ENCODE data around the gene OR9Q1. TPM values are rescaled to one million over a fixed set of nuclear protein-coding genes. Genes with fewer than 3 reads are reported as not detected.
"Not testable (repeated sequence)": the region's sequence is repeated elsewhere in the genome, so short reads cannot be mapped to it uniquely, and the experiment has no call there.

Gene OR9Q1, protein sequence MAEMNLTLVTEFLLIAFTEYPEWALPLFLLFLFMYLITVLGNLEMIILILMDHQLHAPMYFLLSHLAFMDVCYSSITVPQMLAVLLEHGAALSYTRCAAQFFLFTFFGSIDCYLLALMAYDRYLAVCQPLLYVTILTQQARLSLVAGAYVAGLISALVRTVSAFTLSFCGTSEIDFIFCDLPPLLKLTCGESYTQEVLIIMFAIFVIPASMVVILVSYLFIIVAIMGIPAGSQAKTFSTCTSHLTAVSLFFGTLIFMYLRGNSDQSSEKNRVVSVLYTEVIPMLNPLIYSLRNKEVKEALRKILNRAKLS
- not detected in 2 replicates for total RNA-seq (2014; rRNA removed; shearing (Covaris generic))

GRCh38 chr11:58023435-58023931, at the start of gene OR9Q1:
Gene OR9Q1, plus strand, starts transcription at chr11:58023881. Its CDS starts 155,564 bp downstream, at chr11:58179445.
- no peak for DNase-seq (ENCODE audit: low spot score)

DNA sequence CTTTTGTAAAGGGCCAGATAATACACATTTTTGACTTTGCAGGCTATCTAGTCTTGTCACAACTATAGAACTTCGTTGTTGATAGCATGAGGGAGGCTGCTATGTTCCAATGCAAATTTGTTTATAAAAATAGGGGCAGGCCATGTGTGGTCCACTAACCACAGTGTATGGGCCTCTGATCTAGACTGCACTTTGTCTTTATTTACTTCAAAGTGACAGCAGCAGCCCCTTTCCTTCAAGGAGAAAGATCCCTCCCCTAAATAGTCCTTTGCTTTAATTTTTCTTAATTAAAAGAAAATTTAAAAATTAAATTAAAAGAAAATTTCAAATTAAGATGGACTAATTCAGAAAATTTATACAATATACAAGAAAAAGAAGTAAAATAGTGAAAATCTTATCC, 49.5 kb upstream of the OR9Q1 start:
- DNase-seq (ENCODE audit: low spot score): no peak

DNA sequence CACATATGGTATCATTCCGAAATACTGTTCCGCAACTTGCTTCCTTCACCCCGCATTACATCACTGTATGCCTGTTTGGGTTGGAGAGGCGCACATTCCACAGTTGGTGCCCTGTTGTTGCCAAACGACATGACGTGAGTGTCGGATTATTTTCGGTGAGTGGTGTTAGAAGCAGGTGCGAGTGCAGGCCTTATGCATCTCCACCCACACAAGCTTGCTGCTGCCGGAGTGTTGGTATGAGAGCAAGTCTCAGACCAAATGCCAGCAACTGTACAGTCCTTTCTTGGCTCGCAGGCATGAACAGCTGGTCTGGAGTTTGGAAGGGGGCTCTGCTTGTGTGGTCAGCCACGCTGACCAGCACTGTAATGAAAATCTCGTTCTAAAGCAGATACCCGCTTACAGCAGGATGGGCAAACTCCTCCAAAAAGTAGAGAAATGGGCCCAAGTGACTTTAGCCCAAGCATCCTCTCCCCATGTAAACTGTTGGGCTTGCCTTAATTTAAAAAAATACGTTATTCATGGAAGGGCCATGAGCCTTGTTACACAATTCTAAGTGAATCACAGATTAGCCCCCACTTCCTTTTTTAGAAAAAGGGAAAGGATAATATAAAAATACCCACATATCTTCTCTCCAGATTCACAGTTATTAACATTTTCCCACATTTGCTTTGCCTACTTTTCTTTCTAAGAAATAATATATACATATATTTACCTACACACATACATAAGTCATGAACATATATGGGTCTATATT, 48.7 kb upstream of the OR9Q1 start:
- DNase-seq (ENCODE audit: low spot score): no peak

- DNase-seq (ENCODE audit: low spot score): no peak
Observed at GRCh38 chr11:57977709-57978108, 46.0 kb upstream of the OR9Q1 start.

- no peak for DNase-seq (ENCODE audit: low spot score)
Observed at GRCh38 chr11:57978686-57979531, 44.8 kb upstream of the OR9Q1 start.

GRCh38 chr11:57979532-57980079, 44.1 kb upstream of the OR9Q1 start:
- DNase-seq (ENCODE audit: low spot score): no peak

DNA sequence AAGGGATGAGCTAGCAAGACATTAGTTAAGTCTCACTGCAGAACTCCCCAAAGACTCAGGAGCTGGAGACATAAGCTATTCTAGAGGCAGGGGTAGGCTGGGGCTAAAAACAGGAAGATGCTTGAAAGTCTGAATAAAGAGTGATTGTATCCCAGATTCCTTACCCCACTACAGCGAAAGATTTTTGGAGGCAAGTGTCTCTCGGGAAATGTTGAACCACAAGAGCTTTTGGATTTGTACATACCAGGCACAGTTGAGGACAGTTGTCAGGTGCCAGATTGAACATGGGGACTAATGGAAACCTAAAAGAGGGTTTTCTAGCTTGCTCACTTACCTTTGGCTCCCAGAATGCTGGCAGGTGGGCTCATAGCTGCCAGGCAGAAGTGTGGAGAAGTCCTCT, 43.5 kb upstream of the OR9Q1 start:
- no peak for DNase-seq (ENCODE audit: low spot score)

DNA sequence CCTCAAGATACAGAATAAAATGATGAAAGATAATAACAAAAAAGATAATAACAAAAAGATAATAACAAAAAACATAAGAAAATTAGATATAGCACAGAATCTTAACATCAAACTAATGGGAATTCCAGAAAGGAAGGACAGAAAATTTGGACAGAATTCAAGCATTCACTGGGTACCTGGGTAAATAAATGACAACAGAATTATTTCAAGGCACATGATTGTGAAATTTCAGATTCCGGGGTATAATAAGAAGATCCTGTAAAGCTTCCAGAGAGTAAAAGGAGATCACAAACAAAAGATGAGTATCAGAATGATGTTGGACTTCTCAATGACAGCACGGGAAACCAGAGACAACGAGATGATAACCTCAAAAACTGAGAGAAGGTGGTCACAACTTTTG, 42.1 kb upstream of the OR9Q1 start:
- no peak for DNase-seq (ENCODE audit: low spot score)

GRCh38 chr11:57982776-57983175, 40.9 kb upstream of the OR9Q1 start:
- no peak for DNase-seq (ENCODE audit: low spot score)

- no peak for DNase-seq (ENCODE audit: low spot score)
Observed at GRCh38 chr11:57983191-57983590, 40.5 kb upstream of the OR9Q1 start.

- DNase-seq (ENCODE audit: low spot score): not testable (repeated sequence)
Observed at GRCh38 chr11:57999523-57999922, 24.2 kb upstream of the OR9Q1 start.

DNA sequence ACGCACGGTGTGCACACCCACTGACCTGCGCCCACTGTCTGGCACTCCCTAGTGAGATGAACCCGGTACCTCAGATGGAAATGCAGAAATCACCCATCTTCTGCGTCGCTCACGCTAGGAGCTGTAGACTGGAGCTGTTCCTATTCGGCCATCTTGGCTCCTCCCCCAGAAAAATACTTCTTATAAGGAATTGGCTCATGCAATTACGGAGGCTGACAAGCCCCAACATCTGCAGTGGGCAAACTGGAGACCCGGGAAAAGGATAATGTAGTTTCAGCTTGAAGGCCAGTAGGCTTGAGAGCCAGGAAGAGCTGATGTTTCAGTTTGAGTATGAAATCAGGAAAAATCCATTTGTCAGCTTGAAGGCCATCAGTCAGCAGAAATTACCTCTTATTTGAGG, 23.7 kb upstream of the OR9Q1 start:
- DNase-seq (ENCODE audit: low spot score): not testable (repeated sequence)

DNA sequence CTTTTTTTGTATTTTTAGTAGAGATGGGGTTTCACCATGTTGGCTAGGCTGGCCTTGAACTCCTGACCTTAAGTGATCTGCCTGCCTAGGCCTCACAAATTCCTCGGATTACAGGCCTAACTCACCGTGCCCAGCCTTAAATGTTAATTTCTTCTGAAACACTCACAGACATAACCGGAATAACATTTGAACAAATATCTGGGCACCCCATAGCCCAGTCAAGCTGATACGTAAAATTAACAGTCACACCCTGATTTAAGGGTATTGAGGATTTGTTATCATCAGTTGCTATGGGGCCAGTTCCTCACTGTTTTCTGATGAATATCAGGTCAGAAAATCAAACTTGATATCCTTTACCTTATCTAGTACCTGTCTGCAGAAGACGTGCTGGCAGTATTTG, 23.0 kb upstream of the OR9Q1 start:
- no peak for DNase-seq (ENCODE audit: low spot score)

DNA sequence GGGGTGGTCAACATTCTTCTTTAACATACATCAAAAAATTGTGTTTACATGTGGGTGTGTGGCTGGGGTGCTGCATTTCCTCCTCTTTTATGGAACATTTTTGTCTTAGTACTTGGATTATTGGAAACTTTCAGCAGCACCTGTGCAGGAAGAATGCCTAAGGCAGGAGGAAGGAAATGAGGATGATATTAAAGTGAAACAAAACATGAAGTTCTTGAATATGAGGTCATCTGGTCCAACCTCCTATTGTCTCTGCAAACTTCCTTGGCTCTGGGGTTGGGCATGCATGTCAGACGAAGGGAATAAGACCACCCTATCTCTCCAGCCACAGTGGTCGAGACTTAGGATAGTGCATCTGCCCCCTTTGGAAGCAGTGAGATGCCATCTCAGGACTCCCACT, 20.6 kb upstream of the OR9Q1 start:
- DNase-seq (ENCODE audit: low spot score): no peak

GRCh38 chr11:58003591-58003990, 20.1 kb upstream of the OR9Q1 start:
- DNase-seq (ENCODE audit: low spot score): no peak

DNA sequence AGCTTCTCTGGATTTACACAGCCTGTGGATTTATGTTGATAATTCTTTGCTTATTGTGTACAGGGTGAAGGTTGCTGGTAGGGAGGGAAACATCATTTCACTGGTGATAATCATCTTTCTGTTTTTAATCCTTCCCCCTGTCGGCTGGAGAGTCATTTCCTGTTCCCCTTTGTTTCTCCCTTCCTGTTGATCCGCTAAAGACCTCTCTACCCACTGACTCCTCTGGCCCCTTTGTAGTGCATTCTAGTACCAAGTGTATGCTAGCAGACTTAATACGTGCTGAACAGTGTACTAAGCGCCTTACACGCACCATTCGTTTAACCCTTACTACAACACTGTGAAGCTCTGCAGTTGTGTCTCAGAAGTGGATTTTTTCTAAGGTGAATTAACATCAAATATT, 19.0 kb upstream of the OR9Q1 start:
- DNase-seq (ENCODE audit: low spot score): no peak

DNA sequence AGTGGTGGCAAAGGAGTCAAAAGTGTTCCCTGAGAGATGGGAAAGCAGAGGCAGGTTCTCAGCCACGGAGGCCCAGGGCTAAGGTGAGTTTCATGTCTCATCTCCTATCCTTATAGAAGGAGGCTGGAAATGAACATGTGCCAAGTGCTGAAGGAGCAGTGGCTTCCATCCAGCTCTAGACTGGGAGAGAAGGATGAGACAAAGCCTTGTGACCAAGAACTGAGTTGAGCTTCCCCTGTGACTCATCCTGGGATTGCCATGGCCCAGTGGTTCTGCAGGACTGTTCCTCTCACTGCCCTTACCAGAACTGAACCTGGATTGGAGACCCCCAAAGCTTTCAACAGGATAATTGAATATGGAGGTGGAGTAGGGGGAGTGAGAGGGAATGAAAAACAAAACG, 16.7 kb upstream of the OR9Q1 start:
- no peak for DNase-seq (ENCODE audit: low spot score)

- DNase-seq (ENCODE audit: low spot score): no peak
Observed at GRCh38 chr11:58011771-58012170, 11.9 kb upstream of the OR9Q1 start.

GRCh38 chr11:58024601-58025091, 965 bp downstream of the OR9Q1 start:
- no peak for DNase-seq (ENCODE audit: low spot score)

DNA sequence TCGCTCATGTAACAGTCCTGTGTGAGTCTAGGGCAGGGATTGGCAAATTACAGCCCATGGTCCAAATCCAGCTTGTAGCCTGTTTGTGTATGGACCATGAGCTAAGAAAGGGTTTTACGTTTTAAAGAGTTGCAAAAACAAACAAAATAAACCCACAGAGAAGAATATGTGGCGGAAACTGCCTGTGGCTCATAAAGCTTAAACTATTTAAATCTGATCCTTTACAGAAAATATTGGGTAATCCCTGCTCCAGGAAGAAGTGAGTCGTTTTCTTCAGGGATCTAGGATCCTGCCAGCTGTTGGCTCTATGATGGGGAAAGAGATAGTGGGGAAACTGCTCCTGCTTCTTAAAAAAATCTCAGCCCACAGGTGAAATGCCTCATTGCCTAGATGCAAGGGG, 3.7 kb downstream of the OR9Q1 start:
- DNase-seq (ENCODE audit: low spot score): no peak

DNA sequence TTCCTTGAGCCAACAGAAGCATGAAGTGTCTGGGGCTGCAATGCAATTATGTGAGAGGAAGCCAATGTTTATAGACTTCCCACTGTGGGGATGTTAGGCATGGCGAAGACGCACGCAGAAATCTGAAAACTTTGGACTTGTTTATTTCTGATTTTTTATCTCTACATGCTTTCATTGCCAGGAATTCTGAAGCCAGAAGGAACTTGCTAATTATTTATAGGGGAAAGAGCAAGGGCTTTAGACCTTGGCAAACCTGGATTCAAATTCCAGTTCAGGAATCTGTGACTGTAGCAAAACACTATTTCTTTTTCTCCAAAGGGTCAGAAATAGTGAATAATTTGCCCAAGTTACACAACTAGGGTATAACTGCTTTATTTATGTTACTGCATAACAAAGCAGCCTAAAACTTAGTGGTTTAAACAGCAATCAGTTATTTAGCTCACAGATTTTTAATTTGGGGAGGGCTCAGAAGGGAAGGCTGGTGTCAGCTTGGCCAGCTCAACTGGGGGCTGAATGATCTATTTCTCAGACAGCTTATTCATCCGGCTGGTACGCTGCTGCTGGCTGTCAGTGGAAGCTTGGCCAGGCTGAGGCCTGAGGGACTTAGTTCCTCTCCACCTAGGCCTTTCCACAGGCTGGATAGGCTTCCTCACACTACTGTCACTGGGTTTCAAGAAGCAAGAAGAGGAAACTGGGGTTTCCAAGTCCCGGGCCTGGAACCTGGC, 5.2 kb downstream of the OR9Q1 start:
- no peak for DNase-seq (ENCODE audit: low spot score)

Data from HT-29 (cell line).